Upper lobe of left lung (tissue), 6 donors: Measurements from ENCODE around the gene TTLL6. TPM values are rescaled to one million over a fixed set of nuclear protein-coding genes. Genes with fewer than 3 reads are reported as not detected.

Experiments
- ATAC-seq, 2 donors: fragments of 200-7000 bp; cut with Tn5 transposase; one replicate each; pipeline ENCODE4 v1.9.1; 2022; ENCODE audit warnings: mild to moderate bottlenecking in 2 of 2, moderate library complexity in 2 of 2; ENCODE audit not compliant: low FRiP score in 2 of 2
- DNase-seq, 2 donors: peaks; one replicate each; pipeline ENCODE4 v3.0.0-alpha.2; 2019 to 2020
- H3K27ac ChIP-seq, 4 donors: fragments of 200-600 bp; sonication (generic); one replicate each; pipeline ENCODE4 v1.5.1; 2016 to 2019
- H3K27me3 ChIP-seq, 4 donors: fragments of 200-600 bp; sonication (generic); one replicate each; pipeline ENCODE4 v1.5.1; 2017 to 2019
- H3K36me3 ChIP-seq, 4 donors: fragments of 200-600 bp; sonication (generic); one replicate each; pipeline ENCODE4 v1.5.1; 2016 to 2019
- H3K4me1 ChIP-seq, 4 donors: fragments of 200-600 bp; sonication (generic); one replicate each; pipeline ENCODE4 v1.5.1; 2018 to 2019
- H3K4me3 ChIP-seq, 4 donors: fragments of 200-600 bp; sonication (generic); one replicate each; pipeline ENCODE4 v1.5.1; 2017 to 2019; ENCODE audit warnings: mild to moderate bottlenecking in 2 of 4, moderate library complexity in 1 of 4
- H3K9me3 ChIP-seq, 4 donors: fragments of 200-600 bp; sonication (generic); one replicate each; pipeline ENCODE4 v1.5.1; 2018 to 2019
- CTCF ChIP-seq, 6 experiments: fragments of 450-650 bp in 4 of 6; fragments of 200-600 bp in 2 of 6; sonication (generic) in 2 of 6; IDR thresholded peaks; one replicate each; pipeline ENCODE4 v1.5.1; 2016 to 2019; ENCODE audit warnings: antibody characterized with exemption in 6 of 6
- EP300 ChIP-seq, 4 donors: sonication (generic); formaldehyde crosslinking; IDR thresholded peaks; one replicate each; pipeline ENCODE4 v1.5.1; 2017; ENCODE audit warnings: antibody characterized with exemption in 4 of 4, control low read depth in 2 of 4
- POLR2A ChIP-seq, 4 donors: fragments of 450-650 bp; IDR thresholded peaks; one replicate each; pipeline ENCODE4 v1.5.1; 2016 to 2017; ENCODE audit warnings: antibody characterized with exemption in 4 of 4, mild to moderate bottlenecking in 2 of 4
- POLR2AphosphoS5 ChIP-seq, 2 donors: sonication (generic); formaldehyde crosslinking; IDR thresholded peaks; one replicate each; pipeline ENCODE4 v1.5.1; 2017; ENCODE audit warnings: antibody characterized with exemption in 2 of 2
- WGBS, 2 donors: methylation state at CpG; one replicate each; pipeline ENCODE4 v1.1.5; 2017 to 2018; 5-methylcytosine and 5-hydroxymethylcytosine counted together
- total RNA-seq, 6 donors: library from RNA; depleted of rRNA in 4 of 6; stranded (reverse); fragments of >200 nt in 4 of 6; gene quantifications; one replicate each; pipeline versions ENCODE4 v1.1.0 to v1.2.1, GENCODE V29; 2016 to 2021
- donor health status: DM: no; HTN: no; CAD: no; lungs with moderate emphysema.
- donor health status: DM: no; HTN: yes; CAD: no; lungs with severe emphysema.

TTLL6 gene
- total RNA-seq, 6 donors from 2014 or later = 0.69 to 12.1 (median 1.5) TPM

DNA sequence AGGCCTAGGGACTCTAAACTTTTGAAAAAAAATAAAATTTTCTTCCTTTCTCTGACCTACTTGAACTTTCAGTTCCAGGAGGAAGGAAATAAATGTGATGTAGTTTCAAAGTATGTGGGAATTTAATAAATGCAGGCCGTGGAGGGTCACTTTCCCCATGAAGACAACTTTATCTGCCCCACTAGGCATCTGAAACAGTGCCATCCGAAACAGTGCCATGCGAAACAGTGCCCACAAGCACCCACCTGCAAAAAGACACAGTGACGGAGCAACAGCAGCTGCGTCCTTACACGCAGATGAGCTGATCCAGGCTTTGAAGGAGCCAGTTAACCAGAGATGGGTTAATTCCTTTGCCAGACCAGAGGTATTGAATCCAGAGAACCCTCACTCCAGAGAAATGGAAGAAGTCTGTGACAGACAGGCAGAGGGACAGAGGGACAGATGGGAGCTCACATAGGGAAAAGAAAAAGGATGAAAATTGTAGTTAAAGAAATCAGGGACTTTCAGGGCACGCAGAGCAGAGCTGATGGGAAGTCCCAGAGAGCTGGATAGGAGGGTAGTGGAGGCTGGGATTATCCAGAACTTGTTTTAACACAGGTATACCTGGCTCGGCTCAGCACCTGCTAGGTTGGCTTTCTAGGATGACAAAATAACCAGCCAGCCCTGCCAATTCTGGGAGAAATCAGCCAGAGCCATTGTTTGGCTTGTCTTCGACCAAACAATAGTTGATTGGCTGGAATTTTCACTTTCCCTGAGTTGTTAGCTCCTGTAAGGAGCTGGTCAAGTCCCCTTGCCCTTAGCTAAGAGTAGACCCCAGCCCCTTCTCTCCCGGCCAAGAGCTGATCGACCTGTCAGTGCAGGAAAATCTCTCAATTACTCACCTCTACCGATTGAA, 71.4 kb downstream of the TTLL6 start:
- Histone ChIP-seq H3K36me3 (no peaks in the 10 kb centered on the region), H3K4me3 (no peak overlapping the region), H3K9me3 (no peaks in the 10 kb centered on the region), H3K4me1 (peaks cover 0 to 14% (median 1%) of the 10 kb centered on the region in 4 donors), H3K27ac (no peak overlapping the region), H3K27me3 (peaks cover 2 to 83% (median 42%) of the 10 kb centered on the region in 4 donors)
- DNase-seq (no peak), ATAC-seq (no peak)
- 17 to 20% methylated on average over 10 to 12 of the region's 12 CpGs for WGBS, 2 donors
- no peak for TF ChIP-seq CTCF (IDR thresholded peaks at IDR 0.05)
- no peak for TF ChIP-seq POLR2AphosphoS5 (IDR thresholded peaks at IDR 0.05)
- no peak for TF ChIP-seq POLR2A (IDR thresholded peaks at IDR 0.05)
- TF ChIP-seq EP300 (IDR thresholded peaks at IDR 0.05) = no peak

- TF ChIP-seq POLR2A (IDR thresholded peaks at IDR 0.05) (no peak), POLR2AphosphoS5 (IDR thresholded peaks at IDR 0.05) (no peak), EP300 (IDR thresholded peaks at IDR 0.05) (no peak), CTCF (IDR thresholded peaks at IDR 0.05) (no peak)
- ATAC-seq = no peak
These were observed 76.5 kb downstream of the TTLL6 start for GRCh38 chr17:48740537-48740936.

DNA sequence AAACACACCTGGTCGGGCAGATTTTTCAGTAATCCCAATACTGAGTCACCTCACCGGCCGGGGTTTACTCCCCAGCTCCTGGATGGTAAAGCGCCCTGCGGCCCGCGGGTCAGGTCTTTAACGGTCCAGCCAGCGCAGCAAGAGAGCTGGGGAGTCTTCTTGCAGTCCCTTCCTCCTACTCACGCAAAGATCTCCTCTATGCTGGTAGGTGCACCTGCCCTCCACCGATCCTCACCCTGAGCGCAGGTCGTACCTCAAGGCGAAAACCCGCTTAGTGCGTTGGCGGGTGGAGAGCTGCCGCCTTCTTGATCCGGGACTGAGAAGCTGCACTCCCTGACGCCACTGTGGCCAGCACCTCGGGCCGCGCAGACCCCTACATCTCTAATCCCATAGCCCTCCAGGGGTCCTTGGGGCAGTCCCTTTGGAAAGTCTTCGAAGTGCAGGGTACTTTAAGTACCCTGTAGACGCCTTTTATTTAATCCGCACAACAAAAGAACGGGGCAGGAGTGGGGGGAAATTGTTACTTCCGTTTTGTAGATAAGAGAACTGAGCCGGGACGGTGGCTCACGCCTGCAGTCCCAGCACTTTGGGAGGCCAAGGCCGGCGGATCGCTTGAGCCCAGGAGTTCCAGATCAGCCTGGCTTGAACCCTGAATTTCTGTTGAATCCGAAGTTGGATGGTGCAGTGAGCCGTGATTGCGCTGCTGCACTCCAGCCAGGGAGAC, 78.1 kb downstream of the TTLL6 start:
- no peak for TF ChIP-seq POLR2AphosphoS5 (IDR thresholded peaks at IDR 0.05)
- TF ChIP-seq POLR2A (IDR thresholded peaks at IDR 0.05) = no peak
- TF ChIP-seq CTCF (IDR thresholded peaks at IDR 0.05) = no peak
- no peak for TF ChIP-seq EP300 (IDR thresholded peaks at IDR 0.05)
- Histone ChIP-seq H3K4me3 (no peak overlapping the region), H3K27me3 (peaks cover 0 to 70% (median 23%) of the 10 kb centered on the region in 4 donors), H3K36me3 (no peaks in the 10 kb centered on the region), H3K27ac (no peak overlapping the region), H3K9me3 (peaks cover 0 to 3% (median 0%) of the 10 kb centered on the region in 4 donors), H3K4me1 (peaks cover 0 to 7% (median 2%) of the 10 kb centered on the region in 4 donors)
- DNase-seq (no peak), ATAC-seq (no peak)
- WGBS, 2 donors = 4 to 7% methylated on average over 28 to 37 of the region's 37 CpGs

More at GRCh38 chr17:48740537-48740936, 76.5 kb downstream of the TTLL6 start:
- no peak for DNase-seq
- H3K27ac ChIP-seq = no peak overlapping the region
- peaks cover 0 to 70% (median 25%) of the 10 kb centered on the region in 4 donors for H3K27me3 ChIP-seq
- H3K4me3 ChIP-seq = no peak overlapping the region
- H3K9me3 ChIP-seq = peaks cover 0 to 3% (median 0%) of the 10 kb centered on the region in 4 donors
- H3K36me3 ChIP-seq = no peaks in the 10 kb centered on the region
- peaks cover 0 to 7% (median 2%) of the 10 kb centered on the region in 4 donors for H3K4me1 ChIP-seq

- Histone ChIP-seq H3K36me3 (no peaks in the 10 kb centered on the region), H3K27ac (no peak overlapping the region), H3K27me3 (peaks cover 0 to 72% (median 22%) of the 10 kb centered on the region in 4 donors), H3K4me3 (no peak overlapping the region), H3K9me3 (peaks cover 0 to 3% (median 0%) of the 10 kb centered on the region in 4 donors), H3K4me1 (peaks cover 0 to 7% (median 2%) of the 10 kb centered on the region in 4 donors)
- TF ChIP-seq EP300 (IDR thresholded peaks at IDR 0.05) (no peak), POLR2AphosphoS5 (IDR thresholded peaks at IDR 0.05) (no peak), CTCF (IDR thresholded peaks at IDR 0.05) (no peak), POLR2A (IDR thresholded peaks at IDR 0.05) (no peak)
- no peak for ATAC-seq
- WGBS, 2 donors = 5 to 6% methylated on average over 11 of the region's 11 CpGs
- DNase-seq = no peak
These were observed 78.6 kb downstream of the TTLL6 start for GRCh38 chr17:48738424-48738802.
